Calu3 (cell line): Measurements from ENCODE around the gene BIN2. TPM values are rescaled to one million over a fixed set of nuclear protein-coding genes. Genes with fewer than 3 reads are reported as not detected.

Experiments used
- BruUV-seq: library from RNA; stranded (reverse); fragments of 400-500 nt; replicated peaks from 2 replicates; lab custom pipeline; 2021; lab: Mats Ljungman, UMichigan
- CTCF ChIA-PET: fragments of 300-600 bp; sonication (Branson Sonifier 250); formaldehyde crosslinking; loops from one replicate; lab custom pipeline; 2022; ENCODE audit warnings: antibody characterized with exemption; lab: Charles Lee
- DNase-seq: peaks from one replicate; pipeline ENCODE4 v3.0.0; 2022
- H3K27ac Mint-ChIP-seq: one replicate; pipeline ENCODE4 v1.8.0; 2022; ENCODE audit warnings: mixed read lengths; ENCODE audit not compliant: unreplicated experiment
- H3K27me3 Mint-ChIP-seq: one replicate; pipeline ENCODE4 v1.8.0; 2022; ENCODE audit warnings: mixed read lengths; ENCODE audit not compliant: unreplicated experiment
- H3K36me3 Mint-ChIP-seq: one replicate; pipeline ENCODE4 v1.8.0; 2022; ENCODE audit warnings: mild to moderate bottlenecking, moderate library complexity, mixed read lengths; ENCODE audit not compliant: insufficient read depth, unreplicated experiment
- H3K4me1 Mint-ChIP-seq: one replicate; pipeline ENCODE4 v1.8.0; 2022; ENCODE audit warnings: mild to moderate bottlenecking, low read depth, mixed read lengths; ENCODE audit not compliant: unreplicated experiment
- H3K4me3 Mint-ChIP-seq: one replicate; pipeline ENCODE4 v1.8.0; 2022; ENCODE audit warnings: mild to moderate bottlenecking, low read depth, moderate library complexity, mixed read lengths; ENCODE audit not compliant: unreplicated experiment
- H3K9me3 Mint-ChIP-seq: one replicate; pipeline ENCODE4 v1.8.0; 2022; ENCODE audit warnings: low read depth, mixed read lengths; ENCODE audit not compliant: unreplicated experiment
- intact Hi-C: fragments of 100-400 bp; cut with micrococcal nuclease; formaldehyde crosslinking; loops from one replicate; pipeline ENCODE4 v1.10.0; 2022; ENCODE audit not compliant: unreplicated experiment
- total RNA-seq: library from RNA; stranded (reverse); gene quantifications from 2 replicates; pipeline ENCODE4 v1.2.3, GENCODE V29; 2022
- TF ChIP-seq, protein P1 (sequence below): fragments of 200-600 bp; IDR thresholded peaks from one replicate; pipeline ENCODE4 v1.8.0; 2022; ENCODE audit warnings: antibody characterized with exemption; ENCODE audit not compliant: unreplicated experiment

BIN2 gene
- total RNA-seq, 1 experiment from 2014 or later, result not detected

DNA sequence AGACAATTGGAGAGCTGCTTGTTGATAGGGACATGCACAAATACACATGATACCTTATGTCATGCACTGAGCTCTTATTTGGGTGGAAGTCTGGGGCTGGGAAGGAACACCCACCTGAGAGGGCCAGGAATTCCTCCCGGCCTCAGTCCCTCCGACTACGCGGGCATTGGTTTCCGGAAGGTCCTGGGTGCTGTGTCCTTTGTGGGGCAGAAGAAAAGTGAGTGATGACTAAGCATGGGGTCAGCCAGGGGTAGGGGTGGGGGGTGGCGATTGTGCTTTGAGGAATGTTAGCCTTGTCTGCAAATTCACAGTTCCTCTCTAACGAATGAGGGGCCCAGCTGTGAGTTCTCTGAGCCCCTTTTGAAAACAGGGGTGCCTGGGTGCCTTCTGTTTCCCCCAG is 21.7 kb upstream of the BIN2 start:
- Mint-ChIP-seq H3K4me1 (peaks cover 12% of the 10 kb centered on the region), H3K27me3 (no peaks in the 10 kb centered on the region), H3K27ac (no peak overlapping the region), H3K36me3 (no peaks in the 10 kb centered on the region), H3K9me3 (no peaks in the 10 kb centered on the region), H3K4me3 (no peak overlapping the region)
- CTCF ChIA-PET, result no interaction called here
- intact Hi-C loops, result no loop called here
- TF ChIP-seq, protein P1, sequence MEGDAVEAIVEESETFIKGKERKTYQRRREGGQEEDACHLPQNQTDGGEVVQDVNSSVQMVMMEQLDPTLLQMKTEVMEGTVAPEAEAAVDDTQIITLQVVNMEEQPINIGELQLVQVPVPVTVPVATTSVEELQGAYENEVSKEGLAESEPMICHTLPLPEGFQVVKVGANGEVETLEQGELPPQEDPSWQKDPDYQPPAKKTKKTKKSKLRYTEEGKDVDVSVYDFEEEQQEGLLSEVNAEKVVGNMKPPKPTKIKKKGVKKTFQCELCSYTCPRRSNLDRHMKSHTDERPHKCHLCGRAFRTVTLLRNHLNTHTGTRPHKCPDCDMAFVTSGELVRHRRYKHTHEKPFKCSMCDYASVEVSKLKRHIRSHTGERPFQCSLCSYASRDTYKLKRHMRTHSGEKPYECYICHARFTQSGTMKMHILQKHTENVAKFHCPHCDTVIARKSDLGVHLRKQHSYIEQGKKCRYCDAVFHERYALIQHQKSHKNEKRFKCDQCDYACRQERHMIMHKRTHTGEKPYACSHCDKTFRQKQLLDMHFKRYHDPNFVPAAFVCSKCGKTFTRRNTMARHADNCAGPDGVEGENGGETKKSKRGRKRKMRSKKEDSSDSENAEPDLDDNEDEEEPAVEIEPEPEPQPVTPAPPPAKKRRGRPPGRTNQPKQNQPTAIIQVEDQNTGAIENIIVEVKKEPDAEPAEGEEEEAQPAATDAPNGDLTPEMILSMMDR, result no peak
- no TSS peak for BruUV-seq
- peak; percentile 37 for DNase-seq

DNA sequence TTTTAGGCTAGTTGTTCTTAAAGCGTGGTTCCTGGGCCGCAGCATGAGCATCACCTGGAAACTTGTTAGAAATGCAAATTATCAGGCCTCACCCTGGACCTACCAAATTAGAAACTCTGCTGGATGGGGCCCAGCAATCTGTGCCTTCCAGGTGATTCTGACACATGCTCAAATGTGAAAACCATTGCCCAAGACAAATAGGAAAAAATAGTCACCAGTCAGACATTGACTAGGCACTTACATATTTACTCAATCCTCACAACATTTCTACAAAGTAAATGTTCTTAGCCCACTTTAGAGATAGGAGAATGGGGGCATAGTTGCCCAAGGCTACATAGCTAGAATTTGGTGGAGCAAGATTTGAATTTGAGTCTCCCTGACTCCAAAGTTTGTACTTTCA is 19.2 kb upstream of the BIN2 start:
- TF ChIP-seq, protein P1, result no peak
- Mint-ChIP-seq H3K4me1 (peaks cover 12% of the 10 kb centered on the region), H3K36me3 (no peaks in the 10 kb centered on the region), H3K9me3 (no peaks in the 10 kb centered on the region), H3K4me3 (no peak overlapping the region), H3K27ac (no peak overlapping the region), H3K27me3 (no peaks in the 10 kb centered on the region)
- intact Hi-C loops, result no loop called here
- no peak for DNase-seq
- CTCF ChIA-PET, result interaction anchor here (1.0 kb wide), 1 partner anchor 76 kb away, joined by 5 read pairs; no protein-coding TSS in a partner anchor
- BruUV-seq, result no TSS peak

DNA sequence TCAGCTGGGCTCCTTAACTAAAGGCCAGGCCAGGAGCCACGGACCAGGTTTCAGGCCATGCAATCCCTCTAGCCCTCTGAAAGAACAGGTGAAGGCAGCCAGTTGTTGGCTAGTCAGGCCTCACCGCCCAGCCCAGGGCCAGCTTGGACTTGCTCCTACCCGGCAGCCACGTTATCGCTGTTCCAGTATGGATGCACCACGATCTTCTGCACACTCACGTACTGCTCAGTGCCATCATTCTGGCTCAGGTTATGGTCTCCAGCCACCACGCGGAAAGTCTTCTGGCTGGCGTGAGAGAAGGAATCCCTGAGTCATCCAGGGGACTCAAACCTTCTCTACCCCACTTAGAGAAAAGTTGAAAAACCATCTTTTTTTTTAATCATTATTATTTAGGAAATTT is 18.4 kb upstream of the BIN2 start:
- H3K36me3 Mint-ChIP-seq, result no peaks in the 10 kb centered on the region
- no peak overlapping the region for H3K27ac Mint-ChIP-seq
- H3K9me3 Mint-ChIP-seq, result no peaks in the 10 kb centered on the region
- DNase-seq, result no peak
- intact Hi-C loops, result no loop called here
- CTCF ChIA-PET, result interaction anchor here (1.2 to 2.5 kb wide), 2 partner anchors 10 to 72 kb away, joined by 5 to 27 read pairs; partner anchors contain the start of gene SMAGP
- no peak overlapping the region for H3K4me3 Mint-ChIP-seq
- no peaks in the 10 kb centered on the region for H3K27me3 Mint-ChIP-seq
- no TSS peak for BruUV-seq
- H3K4me1 Mint-ChIP-seq, result peaks cover 12% of the 10 kb centered on the region
- TF ChIP-seq, protein P1, result no peak

DNA sequence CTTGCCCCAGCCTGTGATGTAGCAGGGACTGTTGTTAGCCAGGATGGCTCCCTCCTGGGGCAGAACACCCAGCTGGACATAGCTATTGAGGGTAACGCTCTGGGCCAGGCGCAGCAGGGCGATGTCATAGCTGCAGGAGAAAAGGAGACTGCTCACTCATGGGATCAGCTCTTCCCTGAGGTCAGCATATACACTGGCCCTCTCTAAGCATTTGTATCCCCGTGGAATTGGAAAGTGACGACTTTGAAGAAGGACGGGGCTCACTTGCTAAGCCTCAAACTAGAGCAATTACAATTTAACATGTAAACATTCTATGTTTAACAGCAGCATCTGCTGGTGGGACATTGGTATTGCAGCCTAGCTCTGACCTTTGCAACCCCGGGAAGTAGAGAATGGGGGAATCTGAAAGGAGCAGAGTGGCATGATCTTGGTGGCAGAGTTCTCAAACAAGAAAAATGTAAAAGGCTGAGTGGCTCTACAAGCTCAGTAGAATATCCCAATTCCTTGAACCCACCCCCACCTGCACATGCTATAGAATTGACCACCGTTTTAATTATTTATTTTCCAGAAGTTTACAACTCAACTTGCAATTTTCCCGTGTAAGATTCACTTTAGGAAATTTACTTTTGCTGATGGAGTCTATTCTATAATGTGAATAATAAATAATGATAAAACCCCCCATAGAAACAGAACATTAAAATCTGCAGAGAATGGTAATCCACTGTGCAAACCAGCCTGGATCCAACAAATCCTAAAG is 17.5 kb upstream of the BIN2 start:
- CTCF ChIA-PET, result interaction anchor here (0.7 to 2.5 kb wide), 12 partner anchors 9 to 837 kb away, joined by 3 to 27 read pairs (median 4); partner anchors contain the start of genes DAZAP2, DIP2B, POU6F1 and SMAGP
- Mint-ChIP-seq H3K27me3 (no peaks in the 10 kb centered on the region), H3K27ac (no peak overlapping the region), H3K36me3 (no peaks in the 10 kb centered on the region), H3K4me1 (peaks cover 12% of the 10 kb centered on the region), H3K4me3 (no peak overlapping the region), H3K9me3 (no peaks in the 10 kb centered on the region)
- DNase-seq, result peak; percentile 54
- intact Hi-C loops, result loop anchor here (1.0 to 2.0 kb wide), 2 partner anchors 73 to 79 kb away; no protein-coding TSS in a partner anchor
- TF ChIP-seq, protein P1, result peak; percentile 81
- no TSS peak for BruUV-seq
